Measurements from ENCODE around the gene HNRNPLL.

- TF ChIP-seq SUZ12 (IDR thresholded peaks at IDR 0.05; ENCODE audit: extremely low read depth, insufficient read depth, insufficient read length) = no peak
- no peak for TF ChIP-seq YY1 (IDR thresholded peaks at IDR 0.05; ENCODE audit: insufficient read depth, insufficient read length)
- TF ChIP-seq ZNF274 (IDR thresholded peaks at IDR 0.05; ENCODE audit: low read depth, low read length) = no peak
Measured at GRCh38 chr2:38537937-38538525, 64.7 kb downstream of the HNRNPLL start.
